DMS79 (cell line): ENCODE data around the gene PIK3R6.

Experiments used
- DNase-seq: peaks from one replicate; lab custom pipeline; 2025; lab: John Stamatoyannopoulos, UW

The PIK3R6 gene

GRCh38 chr17:8793649-8794048 lies 73.8 kb downstream of the PIK3R6 start:
- no peak for DNase-seq

DNA sequence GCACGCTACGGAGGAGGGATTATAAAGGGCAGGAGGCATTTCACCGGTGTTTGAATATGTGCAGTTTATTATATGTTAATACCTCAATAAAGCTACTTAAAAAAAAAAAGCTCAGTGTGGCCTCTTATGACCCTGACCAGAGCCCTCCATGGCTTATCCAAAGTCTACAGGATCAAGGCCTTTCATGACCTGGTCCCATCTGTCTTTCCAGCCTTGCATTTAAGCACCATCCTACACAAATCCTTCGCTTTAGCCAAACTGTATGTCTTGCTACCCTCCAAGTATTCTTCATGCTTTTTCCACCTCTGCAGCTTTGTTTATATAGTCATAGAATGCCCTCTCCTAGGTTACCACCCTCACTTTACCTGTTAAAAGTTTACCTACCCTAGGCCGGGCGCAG lies 74.8 kb downstream of the PIK3R6 start:
- DNase-seq = no peak

DNA sequence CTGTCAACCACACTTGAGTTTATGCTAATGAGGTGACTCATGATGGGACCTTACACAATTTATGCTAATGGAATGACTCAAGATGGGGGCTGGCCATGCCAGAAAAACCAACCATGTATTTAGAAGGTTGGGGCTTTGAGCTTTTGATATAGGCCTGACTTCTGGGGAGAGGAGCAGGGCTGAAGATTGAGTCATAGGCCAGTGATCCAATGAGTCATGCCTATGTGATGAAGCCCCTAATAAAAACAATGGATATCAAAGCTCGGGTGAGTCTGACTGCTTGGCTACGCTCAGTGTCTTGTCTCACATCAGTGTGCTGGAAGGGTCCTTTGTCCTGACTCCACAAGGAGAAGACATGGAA lies 75.6 kb downstream of the PIK3R6 start:
- DNase-seq = no peak

GRCh38 chr17:8791248-8791909 lies 76.1 kb downstream of the PIK3R6 start:
- DNase-seq = no peak

DNA sequence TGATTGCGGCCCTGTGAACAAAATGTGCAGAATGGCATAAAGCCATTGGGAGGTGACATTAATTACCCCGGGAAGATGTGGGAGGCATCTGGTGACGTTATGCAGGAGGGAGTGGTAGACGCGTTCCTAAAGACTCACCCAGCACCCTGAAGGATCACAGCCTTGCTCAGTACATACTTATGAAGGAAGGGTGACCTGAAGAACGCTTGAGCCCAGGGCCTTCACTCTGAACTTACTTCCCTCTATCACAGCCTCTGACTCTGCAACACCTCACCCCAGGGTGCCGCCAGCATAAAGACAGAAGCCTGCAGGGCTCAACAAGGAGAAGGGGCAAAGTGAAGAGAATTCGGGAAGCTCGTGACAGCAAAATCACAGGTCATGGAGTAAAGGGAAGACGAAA lies 77.7 kb downstream of the PIK3R6 start:
- DNase-seq = no peak

DNA sequence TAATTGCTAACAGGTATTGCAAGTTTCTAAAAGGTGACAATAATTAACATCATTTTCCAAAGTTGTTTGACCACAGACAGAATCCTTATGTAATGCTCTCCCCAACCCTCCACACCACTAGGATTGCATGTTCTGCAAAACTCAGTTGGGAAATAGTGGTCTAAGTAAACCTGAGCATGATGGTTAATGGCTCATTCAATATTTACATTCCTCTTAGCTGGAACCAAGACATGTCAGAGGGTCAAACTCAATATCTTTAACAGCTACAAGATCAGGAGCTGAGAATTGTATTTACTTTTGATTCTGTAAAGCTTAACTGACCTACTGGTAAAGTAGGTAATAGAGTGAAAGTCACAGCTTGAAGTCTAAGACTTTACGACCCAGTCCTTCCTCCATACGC lies 78.5 kb downstream of the PIK3R6 start:
- no peak for DNase-seq

DNA sequence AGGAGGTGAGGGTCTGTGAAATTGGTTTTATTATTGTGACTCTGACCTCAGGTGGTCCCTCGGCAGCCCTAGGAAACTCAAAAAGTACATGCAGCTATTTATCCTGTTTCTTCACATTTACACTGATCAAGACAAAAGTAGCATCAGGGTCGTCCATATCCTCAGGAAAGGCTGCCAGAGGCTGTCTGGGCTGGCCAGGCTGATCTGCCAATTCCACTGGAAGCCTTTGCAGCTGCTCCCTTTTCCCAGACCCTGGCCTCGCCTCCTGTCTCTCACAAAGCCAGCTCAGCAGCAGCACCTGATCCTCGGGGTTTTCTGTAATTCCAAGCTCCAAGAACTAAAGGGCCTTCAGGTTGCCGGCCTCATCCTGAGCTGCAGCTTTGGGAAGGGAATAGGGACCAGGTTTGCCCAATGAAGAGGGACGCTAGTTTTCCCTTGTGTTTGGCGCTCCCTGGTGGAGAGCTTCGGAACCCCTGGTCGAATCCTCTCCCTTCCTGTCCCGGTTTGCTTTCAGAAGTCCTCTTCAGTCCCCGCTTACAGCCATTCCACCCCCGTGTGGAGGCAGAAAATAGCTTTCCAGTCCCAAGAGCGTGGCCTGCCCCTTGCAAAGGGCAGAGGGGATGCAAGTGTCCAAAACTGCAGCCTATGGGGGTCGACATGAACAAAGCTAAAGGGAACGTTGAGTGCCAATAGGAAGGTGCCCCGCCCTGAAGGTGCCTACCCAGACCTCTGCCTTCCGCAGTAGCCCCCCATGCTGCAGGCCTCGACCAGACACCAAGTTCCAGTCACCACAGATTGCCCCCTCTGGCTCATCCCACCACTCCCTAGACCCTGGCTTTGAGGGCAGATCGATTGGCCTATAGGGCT lies 81.7 kb downstream of the PIK3R6 start:
- no peak for DNase-seq

DNA sequence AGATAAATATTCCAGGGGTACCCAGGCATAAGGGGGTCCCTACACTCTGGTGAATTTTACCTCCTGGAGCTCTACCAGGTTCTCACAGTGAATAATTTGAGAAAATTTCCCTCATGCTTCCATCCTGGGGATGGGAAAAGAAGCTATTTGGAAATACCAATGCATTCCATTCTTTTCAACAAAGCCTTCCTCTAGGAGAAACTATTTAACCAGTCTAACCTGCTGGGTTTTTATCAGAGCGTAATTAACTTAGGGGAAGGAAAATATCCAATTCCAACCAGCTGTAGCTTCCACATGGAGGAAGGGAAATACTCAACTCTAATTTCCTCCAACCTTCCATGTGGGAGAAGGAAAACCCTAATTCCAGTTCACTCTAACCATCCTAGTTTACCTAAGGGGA lies 85.3 kb downstream of the PIK3R6 start:
- DNase-seq = no peak

DNA sequence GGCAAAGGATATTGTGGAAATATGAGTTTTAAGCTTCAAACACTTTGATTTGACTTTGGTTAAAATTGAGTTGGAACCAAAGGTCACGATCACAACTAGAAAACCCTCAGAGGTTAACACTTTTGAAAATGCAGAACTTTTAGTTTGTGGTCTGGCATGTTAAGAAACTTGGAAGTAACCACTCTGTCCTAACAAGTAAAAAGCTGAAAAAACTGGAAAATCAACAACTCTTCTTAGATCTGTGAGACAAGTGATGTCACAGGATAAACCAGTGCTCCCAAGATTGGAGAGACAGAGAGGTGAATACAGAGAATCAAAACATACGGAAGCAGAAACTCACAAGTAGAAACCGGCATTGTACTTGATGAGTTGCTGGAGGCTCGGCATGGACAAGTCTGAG lies 85.7 kb downstream of the PIK3R6 start:
- no peak for DNase-seq

GRCh38 chr17:8776881-8777280 lies 90.6 kb downstream of the PIK3R6 start:
- no peak for DNase-seq

DNA sequence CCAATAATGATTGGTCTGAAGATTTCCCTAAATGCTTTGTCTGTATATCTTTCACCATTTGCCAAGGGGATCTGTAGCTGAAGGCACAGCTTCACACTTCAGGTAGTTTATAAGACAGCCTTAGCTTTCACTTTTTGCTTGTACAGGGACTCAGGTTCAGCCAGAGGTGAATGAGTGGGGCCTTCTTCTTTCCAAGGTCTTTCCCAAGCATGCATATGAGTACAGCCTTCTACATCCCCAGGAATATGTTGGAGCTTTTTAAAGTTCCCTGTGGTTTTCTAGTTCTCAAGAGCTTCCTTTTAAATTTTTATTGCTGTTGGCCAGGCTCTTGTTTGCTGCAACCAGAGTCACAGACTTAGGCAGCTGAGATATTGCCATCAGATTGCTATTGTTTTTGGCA lies 91.2 kb downstream of the PIK3R6 start:
- no peak for DNase-seq

GRCh38 chr17:8766731-8767130 lies 100.7 kb downstream of the PIK3R6 start:
- DNase-seq = no peak

- DNase-seq = no peak
These were observed 105.5 kb downstream of the PIK3R6 start for GRCh38 chr17:8762012-8762411.

DNA sequence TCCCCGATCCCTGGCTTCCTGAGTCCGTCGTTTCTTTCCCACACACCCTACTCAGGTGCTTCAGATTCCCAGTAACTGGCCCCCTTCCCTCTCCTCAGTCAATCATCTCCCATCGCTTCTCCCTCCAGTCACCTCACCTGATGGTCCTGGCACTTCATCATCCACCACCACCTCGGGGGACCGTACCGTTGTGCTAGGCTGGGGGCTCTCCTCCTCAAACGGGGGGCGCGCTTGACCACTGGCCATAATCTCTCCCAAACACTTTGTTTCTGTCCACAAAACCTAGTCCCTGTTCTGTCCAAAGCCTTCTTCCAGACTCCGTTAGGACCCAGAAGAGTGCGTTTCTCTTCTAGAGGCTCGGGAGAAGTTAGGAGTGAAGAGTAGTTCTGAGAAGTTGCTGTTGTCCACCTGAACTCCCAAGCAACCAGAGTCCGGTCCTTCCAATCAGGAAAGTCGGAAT lies 109.3 kb downstream of the PIK3R6 start, which contains the start of gene SPDYE4:
SPDYE4 (minus strand) TSS at position 410 of the 460 bp plus-strand sequence; CDS start at position 246, 164 bp downstream.
- no peak for DNase-seq

- DNase-seq = no peak
These were observed 110.3 kb downstream of the PIK3R6 start for GRCh38 chr17:8757189-8757588.

GRCh38 chr17:8755590-8756255 lies 111.8 kb downstream of the PIK3R6 start:
- no peak for DNase-seq

GRCh38 chr17:8754890-8755289 lies 112.6 kb downstream of the PIK3R6 start:
- DNase-seq = no peak

DNA sequence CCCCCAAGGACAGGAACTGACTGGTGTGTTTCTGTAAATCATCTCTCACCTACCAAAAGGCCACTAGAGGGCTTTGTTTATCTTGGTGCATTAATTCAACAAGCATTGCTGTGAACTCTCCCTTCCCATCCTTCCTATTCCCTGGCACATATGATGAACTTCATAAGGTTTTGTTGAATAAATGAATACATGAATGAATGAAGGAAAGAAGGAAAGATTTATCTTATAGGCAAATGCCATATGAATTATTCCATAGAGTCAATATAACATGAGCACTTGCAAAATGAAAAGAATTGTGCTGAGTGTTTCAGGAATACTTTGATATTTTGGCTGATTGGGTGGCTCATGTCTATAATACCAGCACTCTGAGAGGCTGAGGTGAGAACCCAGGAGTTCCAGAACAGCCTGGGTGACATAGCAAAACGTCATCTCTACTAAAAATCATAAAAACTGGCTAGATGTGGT lies 113.5 kb downstream of the PIK3R6 start:
- DNase-seq = no peak

GRCh38 chr17:8753136-8753975 lies 114.1 kb downstream of the PIK3R6 start:
- DNase-seq = no peak
